Activated CD8-positive, alpha-beta memory T cell treated with anti-CD3 and anti-CD28 coated beads for 24 hours (primary cell): Measurements from ENCODE around the gene DNAL1.

ENCODE experiments used
- DNase-seq: peaks from one replicate; pipeline ENCODE4 v3.0.0-alpha.2; 2020

DNAL1 gene

DNA sequence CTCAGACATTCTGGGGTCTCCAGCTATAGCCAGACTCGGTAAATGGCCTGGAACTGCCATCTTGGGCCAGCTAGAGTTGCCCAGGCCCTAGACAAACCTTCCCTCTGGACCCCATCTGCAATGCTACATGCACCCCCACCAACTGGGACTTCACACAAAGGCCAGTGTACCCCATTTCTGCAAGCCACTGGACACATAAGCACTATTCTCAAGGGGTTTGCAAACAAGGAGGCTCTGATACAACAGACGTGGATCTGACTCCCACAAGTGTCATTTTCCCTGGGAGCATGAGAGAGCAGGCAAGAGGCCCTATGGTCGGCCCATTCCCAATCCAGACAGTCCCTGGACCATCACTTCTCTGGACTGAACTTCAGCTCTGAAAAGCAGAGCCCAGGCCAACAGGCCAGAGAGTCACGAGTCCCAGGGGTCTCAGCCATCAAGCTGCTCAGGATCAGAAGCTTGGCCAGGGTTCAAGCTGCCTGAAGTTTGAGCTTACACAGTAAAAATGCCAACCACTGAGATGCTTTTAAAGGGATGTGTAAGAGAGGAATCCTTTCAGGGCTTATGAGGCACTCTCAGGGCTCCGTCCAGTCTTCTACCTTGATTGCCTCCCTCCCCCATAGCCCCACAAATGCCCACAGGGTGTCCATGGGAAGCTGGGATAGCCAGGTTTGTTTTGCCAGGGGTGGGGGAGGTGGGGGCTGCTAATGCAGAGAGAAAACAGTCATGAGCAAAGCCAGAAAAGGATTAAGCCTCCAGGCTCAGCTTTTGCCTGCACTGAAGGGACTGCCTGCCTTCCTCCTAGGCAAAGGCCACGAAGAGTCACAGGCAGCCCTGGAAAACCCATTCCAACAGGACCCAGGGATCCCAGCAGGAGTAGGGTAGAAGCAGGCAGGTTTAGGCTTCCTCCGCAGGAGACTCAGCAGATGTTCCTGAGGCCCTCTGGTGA lies 101.1 kb downstream of the DNAL1 start:
- DNase-seq = peak; percentile 57

DNA sequence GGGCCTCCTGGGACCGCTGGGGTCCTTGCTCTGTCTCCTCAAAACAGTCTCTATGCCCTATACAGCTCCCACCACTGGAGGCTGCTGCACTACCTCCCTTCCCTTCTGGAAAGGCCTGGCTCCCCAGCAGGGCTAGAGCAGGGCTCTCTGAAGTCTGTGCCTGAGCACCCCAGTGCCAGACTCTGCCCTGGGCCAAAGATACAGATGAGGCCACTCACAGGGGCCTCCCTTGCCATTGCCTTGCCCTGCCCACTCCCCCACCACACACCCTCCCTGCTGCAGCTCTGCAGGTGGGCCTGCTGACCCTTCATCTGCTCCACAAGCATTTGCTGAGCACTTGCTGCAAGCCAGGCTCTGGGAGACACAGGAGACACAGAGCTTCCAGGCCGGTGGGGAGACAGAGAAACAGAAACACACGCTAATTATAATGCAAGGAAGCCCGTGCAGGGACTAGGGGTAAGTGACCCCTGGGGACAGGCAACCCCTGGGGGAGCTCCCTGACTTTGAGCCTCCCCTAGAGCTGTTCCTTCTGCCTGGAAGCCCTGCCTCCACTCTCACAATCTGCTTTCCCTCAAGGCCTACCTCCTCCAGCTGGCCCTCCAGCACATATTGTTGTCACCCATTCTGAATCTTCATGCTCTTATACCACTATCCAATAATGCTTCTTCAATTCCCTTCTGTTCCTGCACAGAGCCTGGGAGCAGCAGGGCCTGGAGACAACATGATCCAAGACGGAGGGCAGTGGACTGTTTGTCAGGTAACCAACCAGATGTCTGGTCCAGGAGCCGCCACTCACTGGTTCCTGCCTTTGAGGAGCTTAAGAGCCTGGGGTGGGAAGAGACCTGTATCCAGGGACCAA lies 102.0 kb downstream of the DNAL1 start:
- DNase-seq = peak; percentile 58

DNA sequence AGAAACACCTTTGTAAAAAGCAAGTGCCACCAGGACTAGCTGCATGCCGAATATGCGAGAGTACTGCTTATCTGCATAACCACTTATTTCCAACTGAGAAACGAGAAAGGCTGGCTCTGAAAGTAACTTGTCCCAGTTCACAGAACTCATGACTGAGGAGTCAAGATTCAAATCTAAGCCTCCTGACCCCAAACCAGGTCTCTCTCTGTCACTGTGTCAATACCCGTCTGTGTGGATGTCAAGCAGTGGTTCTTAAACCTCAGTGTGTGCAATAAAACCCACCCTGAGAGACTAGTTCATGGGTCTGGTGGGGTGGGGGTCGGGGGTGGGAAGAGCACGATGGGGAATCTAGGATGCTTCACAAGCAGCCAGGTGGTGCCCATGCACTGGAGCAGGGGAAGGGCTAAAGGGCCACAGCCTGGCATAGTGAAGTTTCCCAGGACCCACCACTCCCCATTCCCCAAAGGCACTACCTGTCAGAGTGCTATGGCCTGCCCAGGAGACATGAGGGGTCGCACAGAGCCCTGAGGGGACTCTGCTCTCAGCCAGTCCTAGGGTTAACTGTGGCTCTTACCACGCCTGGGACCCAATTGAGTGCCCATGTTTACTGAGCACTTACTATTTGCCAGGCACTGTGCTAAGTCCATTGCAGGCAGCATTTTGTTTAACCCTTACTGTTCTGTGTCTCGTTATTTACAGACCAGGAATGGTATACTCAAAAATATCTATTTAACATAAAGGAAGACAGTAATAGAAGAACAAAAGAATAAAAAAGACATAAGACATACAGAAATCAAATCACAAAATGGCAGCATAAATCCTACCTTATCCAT lies 102.8 kb downstream of the DNAL1 start:
- peak; percentile 52 for DNase-seq

DNA sequence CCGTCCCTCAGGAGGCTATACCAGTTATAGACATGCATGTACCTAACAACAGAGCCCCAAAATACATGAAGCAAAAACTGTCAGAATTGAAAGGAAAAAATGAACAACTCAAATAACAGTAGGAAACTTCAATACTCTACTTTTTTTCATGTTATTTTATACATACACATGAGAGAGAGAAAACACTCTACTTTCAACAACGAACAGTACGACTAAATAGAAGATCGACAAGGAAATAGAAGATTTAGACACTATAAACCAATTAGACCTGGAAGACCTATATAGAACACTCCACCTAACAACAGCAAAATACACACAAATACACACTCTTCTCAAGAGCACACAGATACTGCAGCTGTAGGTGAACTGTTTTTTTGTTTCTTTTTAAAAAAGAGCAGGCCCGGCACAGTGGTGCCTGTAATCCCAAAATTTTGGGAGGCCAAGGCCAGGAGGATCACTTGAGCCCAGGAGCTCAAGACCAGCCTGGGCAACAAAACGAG lies 104.1 kb downstream of the DNAL1 start:
- DNase-seq = no peak

DNA sequence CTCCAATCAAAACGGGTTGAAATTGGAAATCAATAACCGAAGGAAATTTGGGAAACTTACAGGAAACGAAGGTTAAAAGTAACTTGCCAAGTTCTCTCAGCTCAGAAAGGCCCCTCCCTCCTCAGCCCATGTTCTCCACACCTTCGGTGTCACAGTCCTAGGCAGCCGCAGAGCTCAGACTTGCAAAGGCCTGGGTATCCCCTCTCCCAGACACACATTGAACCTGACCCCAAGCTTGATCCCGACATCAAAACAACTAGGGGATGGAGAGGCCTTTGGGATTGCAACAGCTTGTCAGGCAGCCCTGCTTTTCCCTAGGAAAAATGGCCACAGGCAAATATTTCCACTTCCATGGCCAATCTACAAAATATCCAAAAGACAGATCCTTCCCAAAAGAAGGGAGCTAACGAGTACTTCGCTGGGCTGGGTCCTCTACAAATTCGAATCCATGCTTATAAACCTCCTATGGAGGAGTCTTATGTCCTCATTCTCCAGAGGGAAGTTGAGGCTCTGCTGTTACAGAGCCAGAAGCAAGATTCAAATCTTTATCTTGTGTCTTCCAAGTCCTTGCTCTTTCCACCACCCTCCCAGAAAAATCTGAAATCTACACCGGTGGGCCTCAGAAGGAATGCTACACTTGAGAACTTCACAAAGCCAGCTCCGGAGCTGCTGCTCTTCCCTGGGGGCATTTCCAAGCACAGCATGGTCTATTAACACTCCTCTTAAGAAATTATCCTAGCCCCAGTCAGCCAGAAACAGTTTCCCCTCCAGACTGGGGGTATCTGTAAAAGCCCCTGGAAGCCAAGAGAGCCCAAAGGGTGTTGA lies 105.1 kb downstream of the DNAL1 start:
- DNase-seq = peak; percentile 52

DNA sequence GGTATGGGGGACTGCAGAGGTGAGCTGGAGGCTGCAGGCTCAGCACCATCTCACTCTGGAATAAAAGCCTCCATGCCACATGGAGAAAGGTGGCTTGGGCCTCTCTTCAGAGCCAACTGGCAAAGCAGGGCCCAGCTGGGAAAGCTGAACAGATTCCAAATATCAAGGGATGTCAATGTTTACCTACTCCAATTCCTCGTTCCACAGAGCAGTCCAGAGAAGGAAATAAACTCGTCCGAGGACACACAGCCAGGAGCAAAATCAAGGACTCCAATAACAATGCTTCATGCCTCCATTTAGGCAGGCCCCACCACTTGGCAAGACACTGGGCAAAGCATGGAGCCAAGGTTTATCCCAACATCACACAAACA lies 105.7 kb downstream of the DNAL1 start:
- DNase-seq = no peak

DNA sequence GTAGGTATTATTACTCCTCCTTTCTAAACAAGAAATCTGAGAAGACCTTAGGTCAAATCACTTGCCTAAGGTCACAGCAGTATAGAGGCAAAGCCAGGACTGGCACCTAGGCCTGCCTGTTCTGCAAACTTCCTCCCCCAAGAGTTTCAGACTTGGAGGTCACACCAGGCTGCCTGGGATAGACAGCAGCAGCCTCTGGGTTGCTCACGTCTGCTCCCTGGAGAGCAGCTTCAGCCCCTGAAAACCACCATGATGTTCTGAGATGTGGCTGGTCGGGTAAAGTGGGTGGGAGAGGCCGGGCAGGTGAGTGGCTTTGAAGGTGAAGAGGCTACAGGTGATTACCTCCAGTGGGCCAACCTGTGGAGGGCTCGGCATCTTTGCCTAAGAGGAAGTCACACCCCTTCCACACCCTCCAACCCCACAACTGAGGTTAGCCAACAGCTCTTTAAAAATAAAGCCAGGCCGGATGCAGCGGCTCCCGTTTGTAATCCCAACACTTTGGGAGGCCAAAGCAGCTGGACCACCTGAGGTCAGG lies 106.4 kb downstream of the DNAL1 start:
- peak; percentile 59 for DNase-seq

DNA sequence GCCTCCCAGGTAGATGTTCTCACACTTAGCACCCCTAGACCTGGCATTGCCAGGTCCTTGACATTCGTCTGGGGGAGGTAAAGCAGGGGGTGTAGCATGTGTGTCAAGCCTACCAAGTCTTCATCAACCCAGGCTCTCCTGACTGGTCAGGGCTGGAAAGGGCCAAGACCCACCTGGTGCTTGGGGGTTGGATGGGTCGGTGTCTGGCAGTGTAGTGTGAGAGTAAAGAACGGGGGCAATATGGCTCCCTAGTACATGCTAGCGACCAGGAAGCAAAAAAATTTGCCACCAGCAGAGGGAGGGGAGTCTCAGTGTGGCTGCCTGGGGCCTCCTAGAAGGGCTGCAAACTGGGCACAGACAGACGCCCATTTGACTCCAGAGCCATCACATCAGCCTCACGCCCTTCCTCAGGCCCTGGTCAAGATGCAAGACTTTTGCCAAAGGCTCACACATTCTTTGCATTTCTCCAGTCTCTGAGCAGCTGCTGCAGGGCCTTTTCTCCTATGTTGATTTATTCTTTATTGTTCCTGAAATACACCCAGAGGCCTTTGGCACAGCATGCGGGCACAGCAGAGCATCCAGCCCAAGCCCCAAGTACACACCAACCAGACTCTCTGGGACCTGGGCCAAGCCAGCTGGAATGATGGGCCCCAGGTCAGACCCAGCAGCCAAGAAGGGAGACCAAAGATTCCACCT lies 107.7 kb downstream of the DNAL1 start:
- DNase-seq = peak; percentile 66
